Transverse colon (tissue), 3 donors: ENCODE data around the gene SH3GLB2.

Source experiments
- EP300 ChIP-seq: sonication (generic); formaldehyde crosslinking; IDR thresholded peaks from one replicate; pipeline ENCODE4 v1.6.1; 2017; ENCODE audit warnings: antibody characterized with exemption, low read depth
- POLR2A ChIP-seq: fragments of 450-650 bp; IDR thresholded peaks from one replicate; pipeline ENCODE4 v1.6.1; 2016; ENCODE audit warnings: antibody characterized with exemption, mild to moderate bottlenecking, moderate library complexity
- TF ChIP-seq, protein P1 (sequence below), 5 experiments: fragments of 200-600 bp in 3 of 5; fragments of 450-650 bp in 2 of 5; sonication (generic) in 3 of 5; IDR thresholded peaks; 1 replicate in 2 of 5; 2 replicates in 3 of 5; pipeline ENCODE4 v1.5.1; 2016 to 2017; ENCODE audit warnings: antibody characterized with exemption in 5 of 5, inconsistent platforms in 3 of 5, mild to moderate bottlenecking in 2 of 5, moderate library complexity in 1 of 5

GRCh38 chr9:129028192-129028966 lies at the start of gene SH3GLB2:
- TF ChIP-seq, protein P1, sequence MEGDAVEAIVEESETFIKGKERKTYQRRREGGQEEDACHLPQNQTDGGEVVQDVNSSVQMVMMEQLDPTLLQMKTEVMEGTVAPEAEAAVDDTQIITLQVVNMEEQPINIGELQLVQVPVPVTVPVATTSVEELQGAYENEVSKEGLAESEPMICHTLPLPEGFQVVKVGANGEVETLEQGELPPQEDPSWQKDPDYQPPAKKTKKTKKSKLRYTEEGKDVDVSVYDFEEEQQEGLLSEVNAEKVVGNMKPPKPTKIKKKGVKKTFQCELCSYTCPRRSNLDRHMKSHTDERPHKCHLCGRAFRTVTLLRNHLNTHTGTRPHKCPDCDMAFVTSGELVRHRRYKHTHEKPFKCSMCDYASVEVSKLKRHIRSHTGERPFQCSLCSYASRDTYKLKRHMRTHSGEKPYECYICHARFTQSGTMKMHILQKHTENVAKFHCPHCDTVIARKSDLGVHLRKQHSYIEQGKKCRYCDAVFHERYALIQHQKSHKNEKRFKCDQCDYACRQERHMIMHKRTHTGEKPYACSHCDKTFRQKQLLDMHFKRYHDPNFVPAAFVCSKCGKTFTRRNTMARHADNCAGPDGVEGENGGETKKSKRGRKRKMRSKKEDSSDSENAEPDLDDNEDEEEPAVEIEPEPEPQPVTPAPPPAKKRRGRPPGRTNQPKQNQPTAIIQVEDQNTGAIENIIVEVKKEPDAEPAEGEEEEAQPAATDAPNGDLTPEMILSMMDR (IDR thresholded peaks at IDR 0.05), result peak; percentile 82 to 93 (median 84)
- no peak for TF ChIP-seq POLR2A
- no peak for TF ChIP-seq EP300
